Lung (tissue), 12 donors: Measurements from ENCODE around the gene ADCY3. TPM values are rescaled to one million over a fixed set of nuclear protein-coding genes. Genes with fewer than 3 reads are reported as not detected.

Experiments
- ATAC-seq: fragments of 200-7000 bp; cut with Tn5 transposase; one replicate; pipeline ENCODE4 v1.9.1; 2020; ENCODE audit warnings: moderate number of reproducible peaks; ENCODE audit not compliant: insufficient read depth, low FRiP score
- DNase-seq, 3 donors: peaks; one replicate each; pipeline ENCODE4 v3.0.0-alpha.2; 2013 to 2017
- H3K27ac ChIP-seq, 2 donors: one replicate each; pipeline ENCODE4 v1.5.1; 2013; ENCODE audit warnings: mild to moderate bottlenecking in 2 of 2, moderate library complexity in 2 of 2, control low read depth in 1 of 2, inconsistent platforms in 1 of 2, low read depth in 1 of 2, low read length in 1 of 2
- H3K27me3 ChIP-seq, 3 donors: one replicate each; pipeline ENCODE4 v1.5.1; 2013; ENCODE audit warnings: low read length in 2 of 3; ENCODE audit not compliant: control insufficient read depth in 3 of 3, insufficient read depth in 3 of 3
- H3K36me3 ChIP-seq, 4 donors: one replicate each; pipeline ENCODE4 v1.5.1; 2013; ENCODE audit warnings: low read length in 4 of 4, mild to moderate bottlenecking in 1 of 4, moderate library complexity in 1 of 4; ENCODE audit not compliant: control insufficient read depth in 4 of 4, insufficient read depth in 4 of 4
- H3K4me1 ChIP-seq, 5 donors: one replicate each; pipeline ENCODE4 v1.5.1; 2013; ENCODE audit warnings: low read length in 5 of 5, mild to moderate bottlenecking in 2 of 5, moderate library complexity in 1 of 5; ENCODE audit not compliant: control insufficient read depth in 5 of 5, insufficient read depth in 5 of 5
- H3K4me3 ChIP-seq: one replicate; pipeline ENCODE4 v1.5.1; 2013; ENCODE audit warnings: mild to moderate bottlenecking, control low read depth, moderate library complexity
- H3K9ac ChIP-seq, 2 donors: one replicate each; pipeline ENCODE4 v1.5.1; 2013; ENCODE audit warnings: low read length in 2 of 2, control low read depth in 1 of 2; ENCODE audit not compliant: insufficient read depth in 1 of 2
- H3K9me3 ChIP-seq, 4 donors: one replicate each; pipeline ENCODE4 v1.5.1; 2013; ENCODE audit warnings: low read length in 3 of 4, mild to moderate bottlenecking in 1 of 4, moderate library complexity in 1 of 4; ENCODE audit not compliant: control insufficient read depth in 4 of 4, insufficient read depth in 3 of 4
- WGBS, 2 donors: extraction: QIAGEN DNeasy Blood & Tissue Kit; methylation state at CpG; one replicate each; pipeline ENCODE4 v1.1.7; 2013; 5-methylcytosine and 5-hydroxymethylcytosine counted together
- polyA plus RNA-seq, 2 donors: library from polyadenylated mRNA; stranded (reverse); fragments of 200-250 nt; gene quantifications; one replicate each; pipeline ENCODE4 v1.2.1, GENCODE V29; 2013
- total RNA-seq, 2 donors: library from RNA; depleted of rRNA in 1 of 2; stranded (reverse); fragments of >200 nt in 1 of 2; gene quantifications; one replicate each; pipeline ENCODE4 v1.2.1, GENCODE V29; 2014 to 2021
- TF ChIP-seq, protein P1 (sequence below): IDR thresholded peaks from 2 replicates; pipeline ENCODE4 v1.5.1; 2012; ENCODE audit warnings: mild to moderate bottlenecking; ENCODE audit errors: control extremely low read depth, extremely low read depth
- donor health status: control.
- donor health status: control.
- donor health status: Bipolar disorder and iron deficiency.
- donor health status: healthy.
- donor health status: DM: yes; HTN: yes; CAD: no.

The ADCY3 gene
- total and polyA plus RNA-seq, 4 donors: 27.9 to 74.8 (median 45.8) TPM

DNA sequence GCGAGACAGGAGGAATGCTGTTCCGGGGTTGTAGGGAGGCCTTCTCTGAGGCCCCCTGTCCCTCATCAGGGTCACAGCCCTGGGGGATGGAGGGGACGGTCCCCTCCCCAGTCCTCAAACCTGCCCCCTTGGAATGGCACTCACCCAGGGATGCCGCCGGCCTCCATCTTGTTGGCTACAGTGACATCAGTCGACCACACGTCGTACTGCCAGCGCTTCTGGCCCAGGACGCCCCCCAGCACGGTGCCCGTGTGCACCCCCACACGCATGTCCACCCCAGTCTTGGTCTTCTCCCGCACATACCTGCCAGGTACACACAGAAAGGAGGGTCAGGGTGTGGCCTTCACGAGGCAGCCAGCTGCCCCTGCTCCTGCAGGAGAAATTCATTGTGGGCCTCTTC, 80.3 kb downstream of the ADCY3 start:
- 93 to 95% methylated on average over 15 of the region's 15 CpGs for WGBS, 2 donors
- no peak overlapping the region for H3K4me3 ChIP-seq
- peaks cover 0 to 14% (median 5%) of the 10 kb centered on the region in 4 donors for H3K36me3 ChIP-seq
- peaks cover 0 to 10% (median 0%) of the 10 kb centered on the region in 5 donors for H3K4me1 ChIP-seq
- H3K27me3 ChIP-seq: no peaks in the 10 kb centered on the region
- DNase-seq (no peak), ATAC-seq (no peak)
- no peaks in the 10 kb centered on the region for H3K9me3 ChIP-seq
- TF ChIP-seq, protein P1, sequence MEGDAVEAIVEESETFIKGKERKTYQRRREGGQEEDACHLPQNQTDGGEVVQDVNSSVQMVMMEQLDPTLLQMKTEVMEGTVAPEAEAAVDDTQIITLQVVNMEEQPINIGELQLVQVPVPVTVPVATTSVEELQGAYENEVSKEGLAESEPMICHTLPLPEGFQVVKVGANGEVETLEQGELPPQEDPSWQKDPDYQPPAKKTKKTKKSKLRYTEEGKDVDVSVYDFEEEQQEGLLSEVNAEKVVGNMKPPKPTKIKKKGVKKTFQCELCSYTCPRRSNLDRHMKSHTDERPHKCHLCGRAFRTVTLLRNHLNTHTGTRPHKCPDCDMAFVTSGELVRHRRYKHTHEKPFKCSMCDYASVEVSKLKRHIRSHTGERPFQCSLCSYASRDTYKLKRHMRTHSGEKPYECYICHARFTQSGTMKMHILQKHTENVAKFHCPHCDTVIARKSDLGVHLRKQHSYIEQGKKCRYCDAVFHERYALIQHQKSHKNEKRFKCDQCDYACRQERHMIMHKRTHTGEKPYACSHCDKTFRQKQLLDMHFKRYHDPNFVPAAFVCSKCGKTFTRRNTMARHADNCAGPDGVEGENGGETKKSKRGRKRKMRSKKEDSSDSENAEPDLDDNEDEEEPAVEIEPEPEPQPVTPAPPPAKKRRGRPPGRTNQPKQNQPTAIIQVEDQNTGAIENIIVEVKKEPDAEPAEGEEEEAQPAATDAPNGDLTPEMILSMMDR: no peak
- no peak overlapping the region for H3K27ac ChIP-seq
- H3K9ac ChIP-seq: no peak overlapping the region

DNA sequence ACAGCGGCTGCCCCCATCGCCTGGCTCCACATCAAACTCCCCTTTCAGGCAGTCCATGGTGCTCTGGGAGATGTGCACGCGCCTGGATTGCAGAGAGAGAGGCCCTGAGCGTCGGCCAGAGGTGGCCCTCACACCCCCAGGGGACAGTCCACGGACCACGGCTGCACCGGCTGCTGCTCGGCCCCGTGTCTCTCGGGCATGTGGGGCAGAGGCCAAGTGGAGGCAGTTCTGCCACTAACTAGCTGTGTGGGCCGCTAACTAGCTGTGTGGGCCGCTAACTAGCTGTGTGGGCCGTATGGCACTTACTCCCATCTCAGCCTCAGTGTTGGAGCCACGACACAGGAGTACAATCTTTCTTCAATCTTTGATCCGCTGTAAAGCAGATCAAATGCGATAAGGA, 81.5 kb downstream of the ADCY3 start:
- Histone ChIP-seq H3K27me3 (no peaks in the 10 kb centered on the region), H3K9ac (no peak overlapping the region), H3K4me3 (no peak overlapping the region), H3K9me3 (no peaks in the 10 kb centered on the region), H3K27ac (no peak overlapping the region), H3K4me1 (peaks cover 0 to 4% (median 0%) of the 10 kb centered on the region in 5 donors), H3K36me3 (peaks cover 0 to 17% (median 8%) of the 10 kb centered on the region in 4 donors)
- whole genome bisulfite sequencing, 2 donors: 97% methylated on average over 18 of the region's 18 CpGs
- ATAC-seq: no peak
- TF ChIP-seq, protein P1: no peak
- DNase-seq: no peak

DNA sequence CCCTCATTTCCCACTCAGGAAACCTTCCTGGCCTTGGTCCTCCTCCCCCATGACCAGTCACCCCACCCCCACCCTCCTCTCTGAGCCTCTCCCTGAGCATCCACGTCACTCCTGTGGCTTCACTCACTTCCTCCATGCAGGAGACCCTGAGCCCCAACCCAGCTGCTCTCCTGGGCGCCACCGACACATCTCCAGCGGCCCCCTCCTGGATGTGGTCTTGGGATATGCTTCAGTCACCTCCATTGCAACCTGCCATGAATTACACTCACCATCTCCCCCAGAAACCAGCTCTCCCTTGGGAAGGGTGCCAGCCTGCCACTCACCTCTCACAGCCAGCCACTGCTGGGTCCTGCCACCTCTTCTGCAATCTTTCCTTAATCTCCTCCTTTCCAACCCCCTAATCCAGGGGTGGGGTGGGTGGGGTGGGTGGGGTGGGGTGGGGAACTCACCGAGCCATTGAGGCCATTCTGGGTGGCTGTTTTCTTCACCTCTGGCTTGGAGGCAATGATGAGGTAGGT, 82.0 kb downstream of the ADCY3 start:
- ATAC-seq (no peak), DNase-seq (no peak)
- WGBS, 2 donors: 81 to 89% methylated on average over 5 of the region's 5 CpGs
- Histone ChIP-seq H3K36me3 (peaks cover 0 to 17% (median 9%) of the 10 kb centered on the region in 4 donors), H3K9ac (no peak overlapping the region), H3K4me1 (no peaks in the 10 kb centered on the region), H3K27me3 (no peaks in the 10 kb centered on the region), H3K4me3 (no peak overlapping the region), H3K9me3 (no peaks in the 10 kb centered on the region), H3K27ac (no peak overlapping the region)
- TF ChIP-seq, protein P1: no peak

DNA sequence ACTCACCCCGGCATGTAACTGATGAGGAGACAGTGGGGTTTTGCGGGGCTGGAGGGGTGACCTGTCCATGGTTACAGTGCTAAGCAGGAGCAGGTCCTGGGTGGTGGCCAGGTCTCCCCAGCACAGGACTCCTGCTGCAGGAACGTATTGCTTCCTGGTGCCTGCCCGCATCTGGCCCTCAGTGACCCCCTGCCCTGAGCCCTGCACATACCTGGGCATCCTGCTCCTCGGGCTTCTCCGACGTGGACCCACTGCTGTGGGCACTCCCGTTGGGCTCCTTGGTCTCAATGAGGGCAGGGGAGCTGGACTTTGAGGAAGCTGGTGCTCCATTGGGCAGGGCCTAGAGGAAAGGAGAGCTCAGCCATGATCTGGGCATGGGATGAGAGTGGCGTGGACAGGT, 83.3 kb downstream of the ADCY3 start:
- Histone ChIP-seq H3K9ac (no peak overlapping the region), H3K27me3 (no peaks in the 10 kb centered on the region), H3K4me3 (no peak overlapping the region), H3K36me3 (peaks cover 0 to 17% (median 9%) of the 10 kb centered on the region in 4 donors), H3K4me1 (no peaks in the 10 kb centered on the region), H3K27ac (no peak overlapping the region), H3K9me3 (no peaks in the 10 kb centered on the region)
- TF ChIP-seq, protein P1: no peak
- WGBS, 2 donors: 93 to 94% methylated on average over 9 of the region's 9 CpGs
- DNase-seq: no peak
- ATAC-seq: no peak
